Esophagus muscularis mucosa (tissue), 4 donors: ENCODE measurements around the gene PPP1R14C. TPM values are rescaled to one million over a fixed set of nuclear protein-coding genes. Genes with fewer than 3 reads are reported as not detected.

Experiments
- DNase-seq: peaks from one replicate; pipeline ENCODE4 v3.0.0-alpha.2; 2017; ENCODE audit errors: extremely low spot score
- H3K27ac ChIP-seq, 4 donors: fragments of 200-600 bp; sonication (generic); replicated peaks in 1 of 4; 1 replicate in 3 of 4; 2 replicates in 1 of 4; pipeline ENCODE4 v1.5.1; 2016 to 2019; ENCODE audit warnings: mild to moderate bottlenecking in 1 of 4
- H3K27me3 ChIP-seq, 4 donors: fragments of 200-600 bp; sonication (generic); one replicate each; pipeline versions ENCODE4 v1.5.1 to v1.6.0; 2016 to 2019
- H3K36me3 ChIP-seq, 4 donors: fragments of 200-600 bp; sonication (generic); one replicate each; pipeline ENCODE4 v1.5.1; 2016 to 2019
- H3K4me1 ChIP-seq, 4 donors: fragments of 200-600 bp; sonication (generic); one replicate each; pipeline ENCODE4 v1.5.1; 2016 to 2019
- H3K4me3 ChIP-seq, 4 donors: fragments of 200-600 bp; sonication (generic); 1 replicate in 2 of 4; 2 replicates in 2 of 4; pipeline ENCODE4 v1.5.1; 2016 to 2019; ENCODE audit warnings: mild to moderate bottlenecking in 4 of 4, moderate library complexity in 1 of 4
- H3K9me3 ChIP-seq, 4 donors: fragments of 200-600 bp; sonication (generic); 1 replicate in 3 of 4; 2 replicates in 1 of 4; pipeline ENCODE4 v1.5.1; 2016 to 2019
- EP300 ChIP-seq: sonication (generic); formaldehyde crosslinking; IDR thresholded peaks from one replicate; pipeline ENCODE4 v1.6.1; 2017; ENCODE audit warnings: antibody characterized with exemption
- POLR2A ChIP-seq: fragments of 450-650 bp; IDR thresholded peaks from one replicate; pipeline ENCODE4 v1.6.1; 2017; ENCODE audit warnings: antibody characterized with exemption, moderate library complexity, mild to moderate bottlenecking, low read depth
- POLR2AphosphoS5 ChIP-seq, 2 donors: sonication (generic); formaldehyde crosslinking; IDR thresholded peaks; one replicate each; pipeline ENCODE4 v1.6.1; 2017; ENCODE audit warnings: antibody characterized with exemption in 2 of 2
- WGBS: methylation state at CpG from one replicate; pipeline ENCODE4 v1.1.5; 2018; 5-methylcytosine and 5-hydroxymethylcytosine counted together
- intact Hi-C: fragments of 100-400 bp; cut with DNase I; formaldehyde crosslinking; loops from one replicate; pipeline ENCODE4 v1.15.1; 2023
- total RNA-seq, 4 donors: library from RNA; depleted of rRNA; stranded (reverse); fragments of >200 nt; gene quantifications; one replicate each; pipeline versions ENCODE4 v1.1.0 to v1.2.1, GENCODE V29; 2016
- TF ChIP-seq, protein P1 (sequence below), 3 experiments: fragments of 200-600 bp in 2 of 3; fragments of 450-650 bp in 1 of 3; sonication (generic) in 2 of 3; IDR thresholded peaks; one replicate each; pipeline ENCODE4 v1.5.1; 2017 to 2019; ENCODE audit warnings: antibody characterized with exemption in 3 of 3, mild to moderate bottlenecking in 2 of 3, moderate library complexity in 1 of 3

PPP1R14C gene
- total RNA-seq, 4 donors from 2014 or later: 0.26 to 0.40 TPM; not detected in 2

DNA sequence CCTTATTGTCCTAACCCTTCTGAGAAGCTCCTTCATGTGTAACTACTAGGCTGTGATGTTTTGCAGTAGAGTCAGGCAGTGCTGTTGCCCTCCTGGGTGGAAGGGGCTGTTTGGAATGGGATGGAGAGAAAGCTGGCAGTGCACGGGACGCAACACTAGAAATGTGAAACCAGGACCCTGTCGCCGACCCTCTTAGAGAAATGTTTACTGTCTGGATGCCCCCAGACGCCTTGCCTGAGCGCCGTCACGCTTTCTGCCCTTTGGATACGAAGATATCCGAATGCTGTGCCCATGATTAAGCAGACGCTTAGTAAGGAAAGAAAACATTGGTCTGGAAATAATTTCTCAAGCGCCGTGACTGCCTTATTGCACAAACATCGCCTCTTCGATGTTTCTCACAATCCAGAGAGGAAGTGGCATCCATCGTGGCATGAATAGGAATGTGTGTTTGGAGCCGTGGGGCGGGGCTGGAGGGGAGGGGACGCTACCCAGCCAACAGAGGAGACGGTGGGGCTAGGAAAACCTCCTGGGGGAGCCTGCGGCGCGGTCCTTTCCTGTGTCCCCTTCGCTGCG lies 661 bp upstream of the PPP1R14C start:
- H3K4me3 ChIP-seq: peak overlapping the region; percentile 48 to 58 (median 50)
- H3K36me3 ChIP-seq: no peaks in the 10 kb centered on the region
- no peak overlapping the region for H3K27ac ChIP-seq
- H3K4me1 ChIP-seq: peaks cover 10 to 23% (median 21%) of the 10 kb centered on the region in 4 donors
- DNase-seq: no peak
- no peaks in the 10 kb centered on the region for H3K9me3 ChIP-seq
- intact Hi-C loops: no loop called here
- WGBS: 9% methylated on average over 20 of the region's 25 CpGs
- H3K27me3 ChIP-seq: peaks cover 0 to 77% (median 26%) of the 10 kb centered on the region in 4 donors
- TF ChIP-seq, protein P1, sequence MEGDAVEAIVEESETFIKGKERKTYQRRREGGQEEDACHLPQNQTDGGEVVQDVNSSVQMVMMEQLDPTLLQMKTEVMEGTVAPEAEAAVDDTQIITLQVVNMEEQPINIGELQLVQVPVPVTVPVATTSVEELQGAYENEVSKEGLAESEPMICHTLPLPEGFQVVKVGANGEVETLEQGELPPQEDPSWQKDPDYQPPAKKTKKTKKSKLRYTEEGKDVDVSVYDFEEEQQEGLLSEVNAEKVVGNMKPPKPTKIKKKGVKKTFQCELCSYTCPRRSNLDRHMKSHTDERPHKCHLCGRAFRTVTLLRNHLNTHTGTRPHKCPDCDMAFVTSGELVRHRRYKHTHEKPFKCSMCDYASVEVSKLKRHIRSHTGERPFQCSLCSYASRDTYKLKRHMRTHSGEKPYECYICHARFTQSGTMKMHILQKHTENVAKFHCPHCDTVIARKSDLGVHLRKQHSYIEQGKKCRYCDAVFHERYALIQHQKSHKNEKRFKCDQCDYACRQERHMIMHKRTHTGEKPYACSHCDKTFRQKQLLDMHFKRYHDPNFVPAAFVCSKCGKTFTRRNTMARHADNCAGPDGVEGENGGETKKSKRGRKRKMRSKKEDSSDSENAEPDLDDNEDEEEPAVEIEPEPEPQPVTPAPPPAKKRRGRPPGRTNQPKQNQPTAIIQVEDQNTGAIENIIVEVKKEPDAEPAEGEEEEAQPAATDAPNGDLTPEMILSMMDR (IDR thresholded peaks at IDR 0.05): no peak
- no peak for TF ChIP-seq POLR2AphosphoS5 (IDR thresholded peaks at IDR 0.05)
- TF ChIP-seq POLR2A: no peak
- TF ChIP-seq EP300: no peak

DNA sequence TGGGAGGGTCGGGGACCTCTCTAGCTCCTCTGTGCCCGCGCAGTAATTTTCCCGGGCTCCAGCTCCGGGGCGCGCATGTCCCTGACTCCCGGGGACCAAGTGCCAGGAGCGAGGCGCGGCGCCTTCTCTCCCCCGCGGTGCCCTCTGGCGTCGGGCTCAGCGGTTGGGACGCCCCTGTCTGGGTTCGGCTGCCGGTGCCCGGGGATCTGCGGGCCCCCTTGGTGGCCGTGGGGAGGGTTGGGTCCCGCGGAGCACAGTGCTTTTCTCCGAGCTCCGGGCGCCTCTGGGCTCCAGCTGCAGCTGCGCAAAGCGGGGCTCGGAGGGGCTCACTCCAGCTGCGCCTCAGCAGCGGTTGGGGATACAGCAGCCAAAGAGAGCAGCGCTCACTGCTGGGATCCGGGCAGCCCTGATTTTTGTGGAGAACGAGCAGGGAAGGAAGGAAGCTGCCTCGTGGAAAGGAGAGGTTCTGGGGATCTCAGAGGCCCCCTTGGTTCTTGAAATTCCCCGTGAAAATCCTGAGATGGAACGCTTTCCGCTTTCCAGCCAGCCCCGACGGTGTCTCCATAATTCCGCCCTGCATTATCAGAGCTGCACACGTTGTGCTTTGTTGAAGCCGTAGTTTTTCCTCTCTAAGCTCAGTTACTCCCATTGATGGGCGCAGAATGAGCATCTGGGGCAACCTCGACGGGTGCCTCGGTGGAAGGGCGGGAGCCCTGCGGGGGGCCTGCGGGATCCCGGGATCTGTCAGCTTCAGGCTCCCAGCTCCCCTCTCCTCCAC lies 861 bp downstream of the PPP1R14C start:
- peaks cover 0 to 76% (median 26%) of the 10 kb centered on the region in 4 donors for H3K27me3 ChIP-seq
- no peak for DNase-seq

GRCh38 chr6:150144294-150144868 lies 1.5 kb downstream of the PPP1R14C start:
- Histone ChIP-seq H3K27ac (no peak overlapping the region), H3K27me3 (peaks cover 0 to 82% (median 26%) of the 10 kb centered on the region in 4 donors)

More for the DNA sequence above, 861 bp downstream of the PPP1R14C start:
- TF ChIP-seq EP300: no peak
- TF ChIP-seq, protein P1 (IDR thresholded peaks at IDR 0.05): no peak
- no peak for TF ChIP-seq POLR2AphosphoS5 (IDR thresholded peaks at IDR 0.05)
- no peak for TF ChIP-seq POLR2A
- Histone ChIP-seq H3K9me3 (no peaks in the 10 kb centered on the region), H3K36me3 (no peaks in the 10 kb centered on the region), H3K4me1 (peaks cover 11 to 23% (median 21%) of the 10 kb centered on the region in 4 donors), H3K27ac (no peak overlapping the region), H3K4me3 (peak overlapping the region; percentile 48 to 58 (median 50))
- WGBS: 5% methylated on average over 20 of the region's 53 CpGs
- intact Hi-C loops: no loop called here

DNA sequence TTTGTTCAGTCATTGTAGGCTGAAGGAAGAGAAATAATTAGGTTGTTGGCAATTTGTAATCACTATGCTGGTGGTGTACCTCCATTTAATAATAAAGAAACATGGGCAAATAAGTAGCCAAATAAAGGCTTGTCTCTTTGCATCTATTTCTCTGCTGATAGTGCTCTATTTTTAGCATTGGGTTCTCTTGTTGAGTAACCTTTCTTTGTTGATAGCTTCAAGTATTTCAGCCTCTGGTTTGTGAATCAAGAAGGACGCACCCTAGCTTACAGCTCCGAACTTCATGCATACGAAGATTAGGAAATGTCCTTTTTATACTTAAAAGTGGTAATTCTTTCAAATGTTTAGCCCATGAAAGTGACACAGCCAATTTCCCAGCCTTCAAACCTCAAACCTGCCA lies 2.6 kb downstream of the PPP1R14C start:
- intact Hi-C loops: no loop called here
- H3K9me3 ChIP-seq: no peaks in the 10 kb centered on the region
- no peak overlapping the region for H3K27ac ChIP-seq
- no peaks in the 10 kb centered on the region for H3K36me3 ChIP-seq
- DNase-seq: no peak
- no peak overlapping the region for H3K4me3 ChIP-seq
- 80% methylated on average over 3 of the region's 3 CpGs for WGBS
- H3K4me1 ChIP-seq: peaks cover 15 to 23% (median 21%) of the 10 kb centered on the region in 4 donors
- no peak for TF ChIP-seq POLR2AphosphoS5 (IDR thresholded peaks at IDR 0.05)
- TF ChIP-seq, protein P1 (IDR thresholded peaks at IDR 0.05): no peak
- no peak for TF ChIP-seq EP300
- TF ChIP-seq POLR2A: no peak
- peaks cover 0 to 90% (median 26%) of the 10 kb centered on the region in 4 donors for H3K27me3 ChIP-seq

More at GRCh38 chr6:150144294-150144868, 1.5 kb downstream of the PPP1R14C start:
- Histone ChIP-seq H3K4me1 (peaks cover 15 to 23% (median 21%) of the 10 kb centered on the region in 4 donors), H3K36me3 (no peaks in the 10 kb centered on the region), H3K9me3 (no peaks in the 10 kb centered on the region), H3K4me3 (peak overlapping the region in 1 of 4 donors; percentile 50)
- intact Hi-C loops: no loop called here
- no peak for TF ChIP-seq POLR2A
- TF ChIP-seq, protein P1 (IDR thresholded peaks at IDR 0.05): no peak
- TF ChIP-seq POLR2AphosphoS5 (IDR thresholded peaks at IDR 0.05): no peak
- no peak for TF ChIP-seq EP300
- WGBS: 32% methylated on average over 6 of the region's 6 CpGs
- no peak for DNase-seq
